Esophagus mucosa (tissue), 1 donor: ENCODE results near the gene ITGB2. TPM values are rescaled to one million over a fixed set of nuclear protein-coding genes. Genes with fewer than 3 reads are reported as not detected.

ENCODE experiments used
- ATAC-seq: fragments of 200-7000 bp; cut with Tn5 transposase; one replicate; pipeline ENCODE4 v1.9.1; 2020
- total RNA-seq: library from RNA; stranded (reverse); gene quantifications from one replicate; pipeline ENCODE4 v1.2.4, GENCODE V29; 2023
- donor health status: DM: yes; HTN: yes; CAD: no.

The ITGB2 gene
- total RNA-seq, 1 donor from 2014 or later: 7.1 TPM

GRCh38 chr21:44955141-44955797 is 34.6 kb upstream of the ITGB2 start:
- ATAC-seq: no peak

DNA sequence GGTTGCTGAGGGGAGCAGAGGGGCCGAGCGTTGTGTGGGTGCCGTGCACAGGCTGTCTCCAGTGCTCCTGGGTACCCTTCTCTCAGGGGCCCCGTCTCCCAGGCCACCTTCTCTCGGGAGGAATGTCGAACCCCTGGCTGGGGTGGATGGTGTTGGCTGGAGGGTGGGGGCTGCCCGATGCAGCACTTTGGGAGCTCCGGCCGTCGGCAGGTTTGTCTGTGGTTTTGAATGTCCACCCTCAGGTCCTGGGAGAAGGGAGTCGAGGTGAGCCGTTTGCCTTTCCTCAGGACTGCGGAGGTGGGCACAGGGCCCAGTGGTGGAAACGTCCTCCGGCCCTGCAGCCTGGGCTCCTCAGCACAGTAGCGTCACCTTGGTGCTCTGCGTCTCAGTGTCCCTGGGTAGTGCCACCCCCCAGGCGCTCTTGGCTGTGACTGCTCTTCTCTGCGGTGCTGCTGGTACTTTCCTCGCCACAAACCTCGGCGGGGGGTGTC is 33.6 kb upstream of the ITGB2 start:
- no peak for ATAC-seq

DNA sequence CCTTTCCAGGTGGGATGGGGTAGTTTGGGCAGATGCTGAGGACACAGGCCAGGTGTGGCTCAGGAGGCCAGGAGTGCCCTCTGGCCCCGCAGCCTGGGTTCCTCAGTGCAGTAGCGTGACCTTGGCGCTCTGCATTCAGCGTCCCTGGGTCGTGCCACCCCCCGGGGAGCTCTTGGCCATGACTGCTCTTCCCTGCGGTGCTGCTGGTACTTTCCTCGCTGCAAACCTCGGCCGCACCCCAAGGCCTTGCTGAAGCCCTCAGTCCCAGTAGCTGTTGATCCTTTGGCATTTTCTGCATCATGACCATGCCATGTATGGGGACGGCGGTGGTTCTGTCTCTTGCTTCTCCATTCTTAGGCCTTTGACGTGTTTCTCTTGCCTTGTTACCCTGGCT is 32.9 kb upstream of the ITGB2 start:
- ATAC-seq: no peak

DNA sequence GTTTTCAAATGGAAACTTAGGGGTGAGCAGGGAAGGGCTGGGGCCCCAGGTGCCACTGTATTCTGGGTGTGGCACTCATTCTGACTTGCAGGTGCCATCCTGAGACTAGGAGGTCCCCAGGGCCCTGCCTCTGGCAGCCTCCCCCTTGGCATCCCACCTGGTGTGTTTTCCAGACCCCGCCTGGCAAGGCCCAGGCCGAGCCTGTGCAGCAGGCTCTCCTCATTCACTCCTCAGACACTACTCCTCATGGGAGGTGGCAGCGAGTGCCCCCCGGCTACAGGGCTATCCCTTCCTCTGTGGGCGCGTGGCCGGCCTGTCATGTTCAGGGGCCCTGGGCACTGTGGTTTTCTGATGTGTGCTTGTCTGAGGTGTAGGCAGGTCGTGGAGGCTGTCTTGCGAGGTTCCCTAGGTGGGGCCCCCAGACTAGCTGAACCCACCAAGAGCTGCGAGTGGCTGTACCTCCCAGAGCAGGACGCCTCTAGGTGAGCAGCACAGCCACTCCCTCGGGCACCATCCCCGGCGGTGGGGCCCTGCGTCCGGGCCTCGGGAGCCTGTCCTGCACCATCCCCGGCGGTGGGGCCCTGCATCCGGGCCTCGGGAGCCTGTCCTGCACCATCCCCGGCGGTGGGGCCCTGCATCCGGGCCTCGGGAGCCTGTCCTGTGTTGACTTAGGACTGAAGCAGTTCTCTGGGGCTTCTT is 32.4 kb upstream of the ITGB2 start:
- ATAC-seq: no peak

GRCh38 chr21:44952116-44952928 is 31.6 kb upstream of the ITGB2 start:
- no peak for ATAC-seq

DNA sequence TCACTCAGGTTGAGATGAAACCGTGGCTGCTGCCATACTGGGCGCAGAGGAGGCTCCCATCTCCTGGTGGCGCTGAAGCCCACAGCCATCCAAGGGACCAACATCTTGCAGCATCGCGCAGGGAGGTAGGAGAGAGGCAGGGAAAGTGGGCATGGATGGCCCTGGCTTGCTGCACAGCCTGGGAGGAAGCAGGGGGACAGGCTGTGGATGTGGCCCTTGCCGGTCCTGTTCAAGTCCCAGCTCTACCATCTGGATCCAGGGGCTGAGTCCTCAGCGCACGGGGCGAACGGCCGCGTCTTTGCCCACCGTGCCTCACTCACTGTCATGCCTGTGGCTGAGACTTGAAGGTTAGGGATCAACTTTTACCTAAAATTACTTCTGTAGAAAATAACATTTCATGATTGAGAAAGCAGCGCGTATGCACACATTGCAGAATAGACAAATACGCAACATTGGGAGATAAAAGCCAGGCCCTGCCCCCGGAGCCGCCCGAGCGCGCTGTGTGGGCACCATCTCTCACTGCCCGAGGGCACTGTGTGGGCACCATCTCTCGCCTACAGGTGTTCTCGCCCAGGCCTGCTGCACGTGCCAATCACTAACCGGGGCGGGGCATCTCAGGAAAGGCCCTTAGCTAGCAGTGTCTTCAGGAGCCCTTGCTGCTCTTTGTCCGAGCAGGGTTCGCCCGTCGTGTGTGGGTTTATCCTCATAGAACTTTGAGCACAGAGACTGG is 30.7 kb upstream of the ITGB2 start:
- no peak for ATAC-seq

- no peak for ATAC-seq
These were observed 29.7 kb upstream of the ITGB2 start for GRCh38 chr21:44950351-44950750.

- ATAC-seq: peak; percentile 77
These were observed 29.1 kb upstream of the ITGB2 start for GRCh38 chr21:44949779-44950198.

DNA sequence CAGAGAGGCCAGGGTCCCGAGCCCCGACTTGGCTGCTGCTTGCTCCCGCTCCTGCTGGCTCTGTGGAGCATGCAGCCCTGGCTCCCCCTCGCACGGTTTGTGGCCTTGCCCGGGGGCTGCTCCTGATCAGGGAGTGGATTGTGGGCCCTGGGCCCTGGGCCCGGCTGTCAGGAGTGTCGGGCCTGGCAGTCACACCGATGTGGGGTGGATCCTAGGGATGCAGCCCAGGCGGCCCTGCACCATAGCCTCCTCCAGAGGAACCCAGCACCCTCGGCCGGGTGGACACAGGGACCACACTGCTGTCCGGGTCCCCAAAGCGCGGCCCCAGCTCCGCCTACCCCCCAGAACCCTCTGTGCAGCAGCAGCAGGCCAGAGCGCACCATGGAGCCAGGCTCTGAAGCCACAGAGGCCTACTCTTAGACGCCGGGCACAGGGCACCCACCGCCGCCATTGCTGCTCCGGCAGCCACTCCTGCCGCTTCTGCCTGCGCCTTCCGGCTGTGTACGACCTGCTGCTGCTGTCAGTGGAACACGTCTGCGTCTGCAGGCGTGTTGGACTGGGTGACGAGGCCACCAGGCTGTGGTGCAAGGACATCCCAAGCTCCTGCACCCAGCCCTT is 28.6 kb upstream of the ITGB2 start:
- ATAC-seq: peak; percentile 5

- no peak for ATAC-seq
These were observed 27.9 kb upstream of the ITGB2 start for GRCh38 chr21:44948426-44949120.

- ATAC-seq: no peak
These were observed 27.2 kb upstream of the ITGB2 start for GRCh38 chr21:44947930-44948331.

- ATAC-seq: peak; percentile 50
These were observed 26.6 kb upstream of the ITGB2 start for GRCh38 chr21:44947111-44947929.

GRCh38 chr21:44946254-44947041 is 25.7 kb upstream of the ITGB2 start:
- no peak for ATAC-seq

GRCh38 chr21:44944596-44944995 is 23.9 kb upstream of the ITGB2 start:
- ATAC-seq: no peak

DNA sequence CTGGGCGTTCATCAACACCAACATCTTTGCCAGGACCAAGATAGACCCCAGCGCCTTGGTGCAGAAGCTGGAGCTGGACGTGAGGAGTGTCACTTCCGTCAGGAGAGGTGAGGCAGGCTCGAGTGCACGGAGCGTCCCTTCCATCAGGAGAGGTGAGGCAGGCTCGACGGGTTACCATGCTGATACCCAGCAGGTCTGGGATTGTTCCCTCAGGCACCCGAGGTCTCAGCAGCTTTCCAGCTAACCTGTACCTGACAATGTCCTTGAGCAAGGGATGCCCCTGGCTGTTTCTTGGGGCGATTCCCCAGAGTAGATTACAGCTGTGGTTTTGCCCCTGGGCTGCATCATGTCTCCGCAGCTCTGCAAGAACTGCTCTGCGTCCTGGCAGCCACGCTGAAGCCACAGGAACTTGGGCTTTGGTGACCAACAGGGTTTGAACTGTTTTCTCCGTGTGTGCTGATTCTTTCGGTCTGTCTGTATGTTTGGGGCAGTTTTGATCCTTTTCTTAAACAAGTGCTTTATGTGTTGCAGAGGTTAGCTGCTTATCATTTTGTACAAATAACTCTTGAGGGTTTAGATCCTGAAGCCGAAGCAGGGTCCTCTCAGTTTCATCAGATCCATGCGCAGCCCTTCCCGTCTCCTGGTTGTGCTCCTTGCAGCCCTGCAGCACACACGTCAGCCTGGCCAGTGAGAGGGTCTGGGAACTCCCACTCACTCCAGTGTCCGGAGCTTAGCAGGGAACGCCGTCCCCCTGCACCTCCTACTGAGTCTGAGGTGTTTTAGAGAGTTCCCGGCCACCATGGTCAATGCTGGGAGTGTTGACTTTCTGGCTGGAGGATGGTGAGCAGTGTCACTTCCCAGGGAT is 23.2 kb upstream of the ITGB2 start:
- no peak for ATAC-seq

DNA sequence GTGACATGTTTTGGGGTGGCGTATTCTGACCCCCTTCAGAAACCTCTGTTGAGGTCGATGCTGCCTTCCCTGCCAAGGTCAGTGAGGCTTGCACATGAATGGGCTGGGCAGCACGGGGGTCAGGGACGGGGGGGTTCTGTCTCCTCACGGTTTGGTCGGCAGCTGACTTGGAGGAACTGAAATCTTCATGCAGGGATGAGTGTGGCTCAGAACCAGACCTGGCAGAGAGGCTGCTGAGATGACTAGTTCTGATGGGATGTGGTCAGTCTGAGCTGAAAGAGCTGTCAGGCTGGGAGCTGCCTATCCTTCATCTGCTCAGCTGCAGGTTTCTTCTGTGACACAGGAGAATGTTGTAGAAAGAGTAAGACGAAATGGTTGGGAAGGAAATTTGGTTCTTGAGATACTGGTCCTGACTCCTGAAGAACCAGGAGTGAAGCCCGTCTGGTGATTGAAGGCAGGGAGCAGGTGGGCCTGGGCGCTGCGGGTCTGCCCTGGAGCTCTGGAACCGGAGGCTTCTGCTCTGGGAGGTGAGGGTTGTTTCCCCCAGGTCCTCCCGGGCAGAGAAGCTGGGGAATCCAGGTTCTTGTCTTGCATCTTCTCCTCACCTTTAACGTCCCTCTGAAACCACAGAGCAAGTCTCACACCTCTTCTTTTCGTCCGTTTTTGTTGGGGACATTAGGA is 22.4 kb upstream of the ITGB2 start:
- no peak for ATAC-seq

DNA sequence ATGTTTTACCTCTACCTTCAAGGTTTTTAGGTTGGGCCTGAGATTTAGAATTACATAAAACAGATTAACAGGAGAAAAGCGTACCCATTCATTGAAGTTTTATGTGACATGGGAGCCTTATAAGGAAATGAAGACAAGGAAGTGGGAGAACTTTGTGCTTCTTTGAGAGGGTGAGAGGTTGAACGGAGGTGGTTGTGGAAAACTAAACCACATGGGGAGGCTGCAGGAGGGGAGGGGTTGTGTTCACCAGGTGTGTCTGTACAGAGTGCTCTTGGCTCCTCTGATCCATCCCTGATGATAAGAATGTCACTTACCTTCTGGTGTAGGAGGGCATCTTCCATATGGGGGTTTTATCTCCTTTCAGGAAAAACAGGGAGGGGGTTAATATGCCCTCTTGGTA is 21.9 kb upstream of the ITGB2 start:
- no peak for ATAC-seq

GRCh38 chr21:44941567-44941966 is 20.9 kb upstream of the ITGB2 start:
- peak; percentile 17 for ATAC-seq
